CD14-positive monocyte (primary cell): ENCODE results near the gene CNTNAP5. TPM values are rescaled to one million over a fixed set of nuclear protein-coding genes. Genes with fewer than 3 reads are reported as not detected.

Experiments used
- DNase-seq, 3 donors: peaks; one replicate each; pipeline ENCODE4 v3.0.0-alpha.2; 2011 to 2022
- H2AFZ ChIP-seq: 2 replicates; pipeline ENCODE4 v1.6.0; 2012; ENCODE audit warnings: mild to moderate bottlenecking, low read depth, low read length, inconsistent platforms; ENCODE audit not compliant: insufficient read depth, poor library complexity, severe bottlenecking
- H3K27ac ChIP-seq, 2 donors: 1 replicate in 1 of 2; 2 replicates in 1 of 2; pipeline ENCODE4 v1.5.1; 2012 to 2013; ENCODE audit warnings: low read length in 2 of 2, control low read depth in 1 of 2, inconsistent platforms in 1 of 2, low read depth in 1 of 2, mild to moderate bottlenecking in 1 of 2
- H3K27me3 ChIP-seq, 2 donors: one replicate each; pipeline versions ENCODE4 v1.6.0 to v1.6.1; 2011 to 2013; ENCODE audit warnings: low read length in 2 of 2; ENCODE audit not compliant: control insufficient read depth in 2 of 2, insufficient read depth in 2 of 2
- H3K36me3 ChIP-seq, 2 donors: replicated peaks in 1 of 2; 1 replicate in 1 of 2; 2 replicates in 1 of 2; pipeline versions ENCODE4 v1.5.1 to v1.6.1; 2012 to 2013; ENCODE audit warnings: low read length in 2 of 2, control low read depth in 1 of 2, inconsistent platforms in 1 of 2, mild to moderate bottlenecking in 1 of 2; ENCODE audit not compliant: insufficient read depth in 2 of 2, control insufficient read depth in 1 of 2
- H3K4me1 ChIP-seq, 2 donors: 1 replicate in 1 of 2; 2 replicates in 1 of 2; pipeline versions ENCODE4 v1.5.1 to v1.6.1; 2012 to 2013; ENCODE audit warnings: low read length in 2 of 2, control low read depth in 1 of 2, inconsistent platforms in 1 of 2, mild to moderate bottlenecking in 1 of 2, moderate library complexity in 1 of 2; ENCODE audit not compliant: insufficient read depth in 2 of 2, control insufficient read depth in 1 of 2
- H3K4me2 ChIP-seq: replicated peaks from 2 replicates; pipeline ENCODE3; 2012; ENCODE audit warnings: low read length, moderate library complexity, mild to moderate bottlenecking; ENCODE audit not compliant: poor library complexity, severe bottlenecking; ENCODE audit errors: extremely low read depth
- H3K4me3 ChIP-seq, 3 experiments: fragments of 200-600 bp in 1 of 3; sonication (generic) in 1 of 3; replicated peaks in 1 of 3; 1 replicate in 2 of 3; 2 replicates in 1 of 3; pipeline ENCODE4 v1.5.1; 2011 to 2013; ENCODE audit warnings: low read length in 3 of 3, mild to moderate bottlenecking in 3 of 3, control low read depth in 2 of 3, low read depth in 2 of 3, inconsistent platforms in 1 of 3, moderate library complexity in 1 of 3
- H3K79me2 ChIP-seq: 2 replicates; pipeline ENCODE4 v1.6.0; 2012; ENCODE audit warnings: mild to moderate bottlenecking, control low read depth, inconsistent platforms, low read length, moderate library complexity; ENCODE audit not compliant: insufficient read depth
- H3K9ac ChIP-seq: 2 replicates; pipeline ENCODE4 v1.6.0; 2017; ENCODE audit warnings: low read length, mild to moderate bottlenecking; ENCODE audit not compliant: insufficient read depth, poor library complexity, severe bottlenecking
- H3K9me3 ChIP-seq, 2 donors: replicated peaks in 1 of 2; 1 replicate in 1 of 2; 2 replicates in 1 of 2; pipeline versions ENCODE4 v1.5.1 to v1.6.1; 2012 to 2013; ENCODE audit warnings: low read length in 2 of 2, control low read depth in 1 of 2; ENCODE audit not compliant: control insufficient read depth in 1 of 2, insufficient read depth in 1 of 2
- H4K20me1 ChIP-seq: 2 replicates; pipeline ENCODE4 v1.6.0; 2012; ENCODE audit warnings: mild to moderate bottlenecking, low read length, control low read depth, moderate library complexity; ENCODE audit not compliant: insufficient read depth
- H3K27ac Mint-ChIP-seq, 7 donors: one replicate each; pipeline ENCODE4 v1.8.0; 2020; ENCODE audit warnings: mild to moderate bottlenecking in 7 of 7, mixed read lengths in 7 of 7, moderate library complexity in 6 of 7, inconsistent platforms in 2 of 7
- H3K27me3 Mint-ChIP-seq, 3 donors: one replicate each; pipeline ENCODE4 v1.8.0; 2021 to 2022; ENCODE audit warnings: low read depth in 3 of 3, mild to moderate bottlenecking in 3 of 3, mixed read lengths in 3 of 3, moderate library complexity in 3 of 3, inconsistent platforms in 1 of 3
- H3K36me3 Mint-ChIP-seq, 2 donors: one replicate each; pipeline ENCODE4 v1.8.0; 2020; ENCODE audit warnings: mixed read lengths in 2 of 2, inconsistent platforms in 1 of 2, mild to moderate bottlenecking in 1 of 2
- H3K4me1 Mint-ChIP-seq: one replicate; pipeline ENCODE4 v1.8.0; 2020; ENCODE audit warnings: mild to moderate bottlenecking, mixed read lengths
- H3K4me3 Mint-ChIP-seq, 2 donors: one replicate each; pipeline ENCODE4 v1.8.0; 2020; ENCODE audit warnings: mild to moderate bottlenecking in 2 of 2, mixed read lengths in 2 of 2, moderate library complexity in 1 of 2
- H3K9me3 Mint-ChIP-seq, 7 donors: one replicate each; pipeline ENCODE4 v1.8.0; 2020 to 2022; ENCODE audit warnings: mixed read lengths in 7 of 7, mild to moderate bottlenecking in 6 of 7, moderate library complexity in 6 of 7, inconsistent platforms in 2 of 7
- WGBS: methylation state at CpG from one replicate; pipeline ENCODE4 v1.1.5; 2013; ENCODE audit warnings: missing lambda C conversion rate; ENCODE audit not compliant: insufficient coverage; 5-methylcytosine and 5-hydroxymethylcytosine counted together
- intact Hi-C, 2 donors: fragments of 100-400 bp; cut with micrococcal nuclease; formaldehyde crosslinking; loops; one replicate each; pipeline versions ENCODE4 v1.15.0 to v1.15.1; 2023
- polyA plus RNA-seq, 3 donors: library from polyadenylated mRNA; depleted of rRNA in 1 of 3; unstranded in 2 of 3; stranded (reverse) in 1 of 3; fragments of 300-500 nt in 2 of 3; fragments of >200 nt in 1 of 3; fragmentation: Illumina TruSeq in 2 of 3; gene quantifications; 1 replicate in 2 of 3; 2 replicates in 1 of 3; pipeline ENCODE4 v1.2.3, GENCODE V29; 2012 to 2021
- TF ChIP-seq, protein P1 (sequence below): fragments of 200-600 bp; IDR thresholded peaks from one replicate; pipeline ENCODE4 v1.8.0; 2022; ENCODE audit warnings: antibody characterized with exemption, mild to moderate bottlenecking

The CNTNAP5 gene
- polyA plus RNA-seq, 3 donors, result not detected

DNA sequence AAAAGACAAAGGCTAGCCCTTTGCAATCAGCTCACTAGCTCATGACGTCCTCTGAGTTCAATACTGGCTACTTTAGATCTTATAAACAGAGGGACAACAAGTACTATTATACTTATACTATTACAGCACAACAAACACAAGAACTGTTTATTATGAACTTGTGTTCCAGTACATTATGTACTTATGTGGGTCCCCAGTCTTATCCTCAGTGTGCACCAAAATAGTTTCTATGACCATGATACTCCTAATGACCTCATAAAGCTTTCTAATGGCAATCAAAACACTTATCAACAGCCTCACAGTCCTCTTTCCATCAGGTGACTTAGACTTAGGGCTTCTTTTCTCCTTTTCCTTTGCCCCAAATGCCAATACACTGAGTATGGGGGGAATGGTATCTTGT, 614.4 kb downstream of the CNTNAP5 start:
- H3K27me3 Mint-ChIP-seq, result no peaks in the 10 kb centered on the region
- no peak overlapping the region for H3K4me2 ChIP-seq
- H3K9me3 ChIP-seq, result peaks cover 0 to 9% of the 10 kb centered on the region in 2 donors
- WGBS, result no CpG with 5 or more reads among the region's 1 CpG
- no peaks in the 10 kb centered on the region for H3K27me3 ChIP-seq
- no peaks in the 10 kb centered on the region for H3K36me3 Mint-ChIP-seq
- H3K9ac ChIP-seq, result no peak overlapping the region
- H3K27ac Mint-ChIP-seq, result no peak overlapping the region
- no peaks in the 10 kb centered on the region for H3K4me1 ChIP-seq
- no peaks in the 10 kb centered on the region for H3K79me2 ChIP-seq
- H3K4me3 ChIP-seq, result no peak overlapping the region
- H3K4me1 Mint-ChIP-seq, result no peaks in the 10 kb centered on the region
- DNase-seq, result no peak
- TF ChIP-seq, protein P1, sequence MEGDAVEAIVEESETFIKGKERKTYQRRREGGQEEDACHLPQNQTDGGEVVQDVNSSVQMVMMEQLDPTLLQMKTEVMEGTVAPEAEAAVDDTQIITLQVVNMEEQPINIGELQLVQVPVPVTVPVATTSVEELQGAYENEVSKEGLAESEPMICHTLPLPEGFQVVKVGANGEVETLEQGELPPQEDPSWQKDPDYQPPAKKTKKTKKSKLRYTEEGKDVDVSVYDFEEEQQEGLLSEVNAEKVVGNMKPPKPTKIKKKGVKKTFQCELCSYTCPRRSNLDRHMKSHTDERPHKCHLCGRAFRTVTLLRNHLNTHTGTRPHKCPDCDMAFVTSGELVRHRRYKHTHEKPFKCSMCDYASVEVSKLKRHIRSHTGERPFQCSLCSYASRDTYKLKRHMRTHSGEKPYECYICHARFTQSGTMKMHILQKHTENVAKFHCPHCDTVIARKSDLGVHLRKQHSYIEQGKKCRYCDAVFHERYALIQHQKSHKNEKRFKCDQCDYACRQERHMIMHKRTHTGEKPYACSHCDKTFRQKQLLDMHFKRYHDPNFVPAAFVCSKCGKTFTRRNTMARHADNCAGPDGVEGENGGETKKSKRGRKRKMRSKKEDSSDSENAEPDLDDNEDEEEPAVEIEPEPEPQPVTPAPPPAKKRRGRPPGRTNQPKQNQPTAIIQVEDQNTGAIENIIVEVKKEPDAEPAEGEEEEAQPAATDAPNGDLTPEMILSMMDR, result no peak
- no peaks in the 10 kb centered on the region for H3K36me3 ChIP-seq
- intact Hi-C loops, result no loop called here
- H3K27ac ChIP-seq, result no peak overlapping the region
- no peaks in the 10 kb centered on the region for H4K20me1 ChIP-seq
- H3K4me3 Mint-ChIP-seq, result no peak overlapping the region
- peaks cover 0 to 10% (median 5%) of the 10 kb centered on the region in 7 donors for H3K9me3 Mint-ChIP-seq
- H2AFZ ChIP-seq, result no peak overlapping the region

DNA sequence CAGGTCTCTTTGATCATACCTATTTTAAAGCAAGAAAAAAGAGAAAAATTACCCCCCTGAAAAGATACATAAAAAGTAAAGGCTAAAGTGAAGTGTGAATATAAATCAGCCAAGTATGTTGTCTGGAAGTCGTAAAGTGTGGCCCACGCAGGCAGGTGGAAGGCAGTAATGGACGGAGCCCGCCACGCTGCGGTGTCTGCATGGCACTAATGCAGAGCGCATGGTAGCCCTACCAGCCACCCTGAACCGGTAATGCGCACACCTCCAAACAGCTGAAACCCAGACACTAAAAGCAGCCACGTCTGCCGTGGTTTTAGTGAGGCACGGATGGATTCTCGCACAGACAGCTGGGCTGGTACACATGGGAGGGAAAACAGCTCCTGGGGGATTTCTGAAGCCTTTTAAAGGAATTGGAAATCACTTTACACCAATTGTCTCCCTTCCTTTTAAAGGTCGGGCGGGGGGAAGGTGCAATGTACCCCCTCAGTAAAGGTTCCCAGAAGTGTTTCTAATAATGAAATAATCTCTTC, 615.2 kb downstream of the CNTNAP5 start:
- no peak overlapping the region for H3K27ac Mint-ChIP-seq
- no peaks in the 10 kb centered on the region for H3K27me3 ChIP-seq
- WGBS, result 92% methylated on average over 11 of the region's 15 CpGs
- no peak overlapping the region for H3K4me3 ChIP-seq
- no peak for DNase-seq
- H3K27ac ChIP-seq, result no peak overlapping the region
- TF ChIP-seq, protein P1, result no peak
- H3K27me3 Mint-ChIP-seq, result no peaks in the 10 kb centered on the region
- H3K4me1 Mint-ChIP-seq, result no peaks in the 10 kb centered on the region
- H3K4me1 ChIP-seq, result no peaks in the 10 kb centered on the region
- H3K9me3 ChIP-seq, result peaks cover 0 to 9% of the 10 kb centered on the region in 2 donors
- H3K9me3 Mint-ChIP-seq, result peaks cover 0 to 7% (median 5%) of the 10 kb centered on the region in 7 donors
- no peaks in the 10 kb centered on the region for H3K79me2 ChIP-seq
- no peaks in the 10 kb centered on the region for H3K36me3 ChIP-seq
- no peaks in the 10 kb centered on the region for H4K20me1 ChIP-seq
- no peak overlapping the region for H3K9ac ChIP-seq
- intact Hi-C loops, result no loop called here
- H3K4me3 Mint-ChIP-seq, result no peak overlapping the region
- no peak overlapping the region for H2AFZ ChIP-seq
- no peak overlapping the region for H3K4me2 ChIP-seq
- H3K36me3 Mint-ChIP-seq, result no peaks in the 10 kb centered on the region
